K562 (cell line): ENCODE results near the gene SERPINA6. TPM values are rescaled to one million over a fixed set of nuclear protein-coding genes. Genes with fewer than 3 reads are reported as not detected.

Experiments used
- ATAC-seq: fragments of 200-7000 bp; cut with Tn5 transposase; 3 replicates; pipeline ENCODE4 v1.9.1; 2020; ENCODE audit warnings: moderate library complexity
- BruUV-seq: library from RNA; stranded (reverse); fragments of 400-500 nt; replicated peaks from 2 replicates; lab custom pipeline; 2021; lab: Mats Ljungman, UMichigan
- CTCF ChIA-PET: fragments of 300-600 bp; formaldehyde crosslinking; extraction: SDS; loops from one replicate; lab custom pipeline; 2021; ENCODE audit warnings: low intra/inter-chr PET ratio; lab: Yijun Ruan, JAX
- POLR2A ChIA-PET: fragments of 300-600, 350-650 bp; sonication (Branson Sonifier 250); formaldehyde crosslinking; extraction: SDS; loops from one replicate; lab custom pipeline; 2021; ENCODE audit warnings: antibody characterized with exemption, inconsistent platforms; lab: Yijun Ruan, JAX
- DNase-seq, 4 experiments: peaks; one replicate each; pipeline versions ENCODE4 v3.0.0 to v3.0.0-alpha.2; 2011 to 2018; ENCODE audit warnings: low spot score in 3 of 4, mixed read lengths in 3 of 4; ENCODE audit errors: extremely low read depth in 1 of 4
- FAIRE-seq: peaks from 2 replicates; lab custom pipeline; 2011; peaks lifted over from hg19 to GRCh38; lab: Jason Lieb, UNC
- H2AFZ ChIP-seq: 2 replicates; pipeline ENCODE4 v1.6.0; 2011; ENCODE audit warnings: low read depth, low read length, control low read depth, inconsistent platforms
- H3K27ac ChIP-seq: fragments of 200-600 bp; 3 replicates; pipeline ENCODE4 v1.8.0; 2011; ENCODE audit warnings: low read depth, mild to moderate bottlenecking, control low read depth, inconsistent platforms, low read length, moderate library complexity, mixed read lengths; ENCODE audit errors: extremely low read depth
- H3K27me3 ChIP-seq, 2 experiments: fragments of 300-600 bp in 1 of 2; 2 replicates in 1 of 2; 3 replicates in 1 of 2; pipeline versions ENCODE4 v1.6.0 to v1.8.0; 2011; ENCODE audit warnings: inconsistent platforms in 2 of 2, low read length in 2 of 2, mild to moderate bottlenecking in 1 of 2, mixed read lengths in 1 of 2, moderate library complexity in 1 of 2; ENCODE audit not compliant: control insufficient read depth in 2 of 2, insufficient read depth in 2 of 2
- H3K36me3 ChIP-seq: fragments of 300-600 bp; 3 replicates; pipeline ENCODE4 v1.8.0; 2011; ENCODE audit warnings: mild to moderate bottlenecking, low read length, inconsistent platforms; ENCODE audit not compliant: control insufficient read depth, insufficient read depth
- H3K4me1 ChIP-seq, 2 experiments: fragments of 200-600 bp in 1 of 2; replicated peaks in 1 of 2; 2 replicates in 1 of 2; 3 replicates in 1 of 2; pipeline versions ENCODE4 v1.5.1 to v1.8.0; 2011; ENCODE audit warnings: inconsistent platforms in 2 of 2, low read length in 2 of 2, mild to moderate bottlenecking in 1 of 2, mixed read lengths in 1 of 2, moderate library complexity in 1 of 2; ENCODE audit not compliant: control insufficient read depth in 2 of 2, insufficient read depth in 2 of 2
- H3K4me2 ChIP-seq: 2 replicates; pipeline ENCODE4 v1.6.1; 2011; ENCODE audit warnings: low read length, control low read depth, inconsistent platforms, mixed read lengths; ENCODE audit not compliant: insufficient read depth
- H3K4me3 ChIP-seq: fragments of 200-600 bp; sonication (generic), shearing (Covaris generic); 2 replicates; pipeline ENCODE4 v1.5.1; 2016; ENCODE audit warnings: control low read depth, inconsistent platforms
- H3K79me2 ChIP-seq: fragments of 200-600 bp; 3 replicates; pipeline ENCODE4 v1.8.0; 2011; ENCODE audit warnings: low read length, inconsistent platforms; ENCODE audit not compliant: control insufficient read depth, insufficient read depth
- H3K9ac ChIP-seq, 2 experiments: 2 replicates each; pipeline versions ENCODE4 v1.6.0 to v1.6.1; 2011; ENCODE audit warnings: low read depth in 2 of 2, low read length in 2 of 2, control low read depth in 1 of 2, inconsistent platforms in 1 of 2, mild to moderate bottlenecking in 1 of 2, mixed read lengths in 1 of 2; ENCODE audit not compliant: insufficient read depth in 1 of 2
- H3K9me1 ChIP-seq: one replicate; pipeline ENCODE4 v1.6.0; 2011; ENCODE audit warnings: inconsistent platforms, mild to moderate bottlenecking, low read length, moderate library complexity; ENCODE audit not compliant: control insufficient read depth, insufficient read depth
- H3K9me3 ChIP-seq: replicated peaks from 2 replicates; pipeline ENCODE4 v1.5.1; 2011; ENCODE audit warnings: low read depth, low read length, inconsistent platforms; ENCODE audit not compliant: control insufficient read depth, insufficient read depth
- H4K20me1 ChIP-seq: replicated peaks from 2 replicates; pipeline ENCODE4 v1.6.1; 2011; ENCODE audit warnings: low read length, inconsistent platforms, mixed read lengths; ENCODE audit not compliant: control insufficient read depth, insufficient read depth
- CREM ChIP-seq: IDR thresholded peaks from 2 replicates; pipeline ENCODE4 v1.6.1; 2014; ENCODE audit warnings: antibody characterized with exemption, low read depth
- E2F4 ChIP-seq: sonication (generic); formaldehyde crosslinking; IDR thresholded peaks from 2 replicates; pipeline ENCODE4 v1.8.0; 2022; ENCODE audit warnings: mild to moderate bottlenecking, low read depth, missing genetic modification reagents
- ESRRA ChIP-seq: fragments of 450-650 bp; IDR thresholded peaks from 2 replicates; pipeline ENCODE4 v1.6.1; 2014; ENCODE audit warnings: low read depth, mild to moderate bottlenecking, moderate library complexity, borderline replicate concordance
- ETS2 ChIP-seq: IDR thresholded peaks from 2 replicates; pipeline ENCODE4 v1.6.1; 2016; ENCODE audit warnings: borderline replicate concordance, missing genetic modification characterization, mild to moderate bottlenecking, moderate library complexity, missing compliant biosample characterization; ENCODE audit not compliant: poor library complexity, severe bottlenecking
- EWSR1 ChIP-seq: fragments of 450-650 bp; IDR thresholded peaks from 2 replicates; pipeline ENCODE4 v1.6.1; 2018; ENCODE audit warnings: borderline replicate concordance, mild to moderate bottlenecking, low read depth, moderate library complexity; ENCODE audit not compliant: partially characterized antibody
- HLTF ChIP-seq: fragments of 450-650 bp; IDR thresholded peaks from 2 replicates; pipeline ENCODE4 v1.6.1; 2016
- MTA2 ChIP-seq: fragments of 450-650 bp; IDR thresholded peaks from 2 replicates; pipeline ENCODE4 v1.6.1; 2016; ENCODE audit warnings: low read depth
- NR0B1 ChIP-seq: fragments of 450-650 bp; IDR thresholded peaks from one replicate; pipeline ENCODE4 v1.6.1; 2018; ENCODE audit warnings: mild to moderate bottlenecking, moderate library complexity; ENCODE audit not compliant: partially characterized antibody
- TCF7L2 ChIP-seq: fragments of 150-350 bp; IDR thresholded peaks from 2 replicates; pipeline ENCODE4 v1.6.1; 2016; ENCODE audit warnings: low read depth, mild to moderate bottlenecking, low read length, moderate library complexity
- in situ Hi-C: fragments of 300-500 bp; cut with MboI; formaldehyde crosslinking; loops from 4 replicates; pipeline ENCODE4 v1.15.0; 2018; ENCODE audit warnings: inconsistent platforms, mixed read lengths
- intact Hi-C: fragments of 100-400 bp; cut with micrococcal nuclease; formaldehyde crosslinking; loops from 2 replicates; pipeline ENCODE4 v1.14.2; 2022
- polyA plus RNA-seq, 8 experiments: library from polyadenylated mRNA; depleted of rRNA in 4 of 8; stranded (reverse) in 5 of 8; unstranded in 3 of 8; fragments of >200 nt; fragmentation: Nextera tagmentation in 2 of 8; fragmentation: Illumina TruSeq in 1 of 8; extraction: Ambion mirVana in 2 of 8; extraction: Trizol in 1 of 8; gene quantifications; 2 replicates each; pipeline versions ENCODE4 v1.2.1 to v1.2.3, GENCODE V29; 2011 to 2014; ENCODE audit warnings: inconsistent platforms in 1 of 8, missing spikeins in 1 of 8
- total RNA-seq, 7 experiments: library from RNA; depleted of rRNA in 6 of 7; stranded (reverse); fragments of >200 nt in 6 of 7; fragmentation: Illumina TruSeq in 2 of 7; extraction: Trizol in 2 of 7; gene quantifications; 2 replicates each; pipeline versions ENCODE4 v1.2.1 to v1.2.3, GENCODE V29; 2011 to 2021; ENCODE audit warnings: low replicate concordance in 1 of 7

Gene SERPINA6
- total and polyA plus RNA-seq, 9 of the 15 experiments (the other 6 are each of a cell fraction or from before 2014, with no cell fraction given): not detected

GRCh38 chr14:94348836-94349235, 25.7 kb upstream of the SERPINA6 start:
- CTCF ChIA-PET: no interaction called here
- POLR2A ChIA-PET: no interaction called here
- H3K4me1 ChIP-seq: no peaks in the 10 kb centered on the region

More at GRCh38 chr14:94348836-94349235, 25.7 kb upstream of the SERPINA6 start:
- ATAC-seq (no peak), DNase-seq (no peak), FAIRE-seq (no peak)
- intact Hi-C loops (no loop called here), in situ Hi-C loops (no loop called here)
- no peaks in the 10 kb centered on the region; a peak in 1 of 5 replicates for H3K27me3 ChIP-seq
- no peaks in the 10 kb centered on the region for H3K9me3 ChIP-seq
- no peak overlapping the region for H3K27ac ChIP-seq
- no peaks in the 10 kb centered on the region for H3K36me3 ChIP-seq
- no peaks in the 10 kb centered on the region for H3K79me2 ChIP-seq
- no peak overlapping the region for H3K4me3 ChIP-seq
- no TSS peak for BruUV-seq
- no peaks in the 10 kb centered on the region for H3K9me1 ChIP-seq
- TF ChIP-seq EWSR1 (no peak), TCF7L2 (no peak), ESRRA (no peak), HLTF (no peak), ETS2 (tag) (no peak), E2F4 (no peak), MTA2 (no peak), CREM (no peak), NR0B1 (no peak)
- H2AFZ ChIP-seq: no peak overlapping the region
- H4K20me1 ChIP-seq: no peaks in the 10 kb centered on the region
- no peak overlapping the region for H3K4me2 ChIP-seq
- no peak overlapping the region for H3K9ac ChIP-seq
